Transverse colon (tissue), 4 donors: ENCODE measurements around the gene ZNF580. TPM values are rescaled to one million over a fixed set of nuclear protein-coding genes. Genes with fewer than 3 reads are reported as not detected.

ENCODE experiments used
- DNase-seq: peaks from one replicate; pipeline ENCODE4 v3.0.0-alpha.2; 2019
- H3K27ac ChIP-seq, 4 donors: fragments of 200-600 bp; sonication (generic); 2 replicates each; pipeline ENCODE4 v1.5.1; 2016 to 2018; ENCODE audit warnings: inconsistent platforms in 4 of 4
- H3K27me3 ChIP-seq: fragments of 200-600 bp; sonication (generic); 2 replicates; pipeline ENCODE4 v1.5.1; 2017; ENCODE audit warnings: inconsistent platforms
- H3K36me3 ChIP-seq, 4 donors: fragments of 200-600 bp; sonication (generic); 2 replicates each; pipeline ENCODE4 v1.5.1; 2017 to 2019; ENCODE audit warnings: inconsistent platforms in 4 of 4
- H3K4me1 ChIP-seq, 4 donors: fragments of 200-600 bp; sonication (generic); 2 replicates each; pipeline ENCODE4 v1.5.1; 2017 to 2020; ENCODE audit warnings: inconsistent platforms in 4 of 4
- H3K4me3 ChIP-seq, 4 donors: fragments of 200-600 bp; sonication (generic); 1 replicate in 1 of 4; 2 replicates in 3 of 4; pipeline versions ENCODE4 v1.5.1 to v1.6.1; 2017 to 2019; ENCODE audit warnings: inconsistent platforms in 4 of 4
- H3K9me3 ChIP-seq, 2 donors: fragments of 200-600 bp; sonication (generic); 2 replicates each; pipeline ENCODE4 v1.5.1; 2017 to 2019; ENCODE audit warnings: inconsistent platforms in 2 of 2
- CTCF ChIP-seq, 5 experiments: fragments of 200-600 bp in 3 of 5; fragments of 450-650 bp in 2 of 5; sonication (generic) in 3 of 5; IDR thresholded peaks; 1 replicate in 2 of 5; 2 replicates in 3 of 5; pipeline ENCODE4 v1.5.1; 2016 to 2017; ENCODE audit warnings: antibody characterized with exemption in 5 of 5, inconsistent platforms in 3 of 5, mild to moderate bottlenecking in 2 of 5, moderate library complexity in 1 of 5
- EP300 ChIP-seq: sonication (generic); formaldehyde crosslinking; IDR thresholded peaks from one replicate; pipeline ENCODE4 v1.6.1; 2017; ENCODE audit warnings: antibody characterized with exemption, low read depth
- POLR2A ChIP-seq: fragments of 450-650 bp; IDR thresholded peaks from one replicate; pipeline ENCODE4 v1.6.1; 2016; ENCODE audit warnings: antibody characterized with exemption, mild to moderate bottlenecking, moderate library complexity
- POLR2AphosphoS5 ChIP-seq, 3 donors: sonication (generic); formaldehyde crosslinking; IDR thresholded peaks; one replicate each; pipeline ENCODE4 v1.6.1; 2016; ENCODE audit warnings: antibody characterized with exemption in 3 of 3
- WGBS, 2 donors: methylation state at CpG; one replicate each; pipeline ENCODE4 v1.1.5; 2018; ENCODE audit warnings: low coverage in 1 of 2; 5-methylcytosine and 5-hydroxymethylcytosine counted together
- in situ Hi-C, 4 donors: fragments of 200-750 bp; cut with MboI; loops; one replicate each; pipeline versions ENCODE4 v1.15.0 to v1.15.1; 2017; ENCODE audit warnings: low sequenced_read_pairs in 3 of 4, low pct_ligation_motif_present in 1 of 4, low pct_unique_long_range_greater_than_20kb in 1 of 4
- intact Hi-C: fragments of 100-400 bp; cut with DNase I; formaldehyde crosslinking; loops from one replicate; pipeline ENCODE4 v1.15.1; 2023; ENCODE audit warnings: low total_unique reads
- total RNA-seq, 4 donors: library from RNA; depleted of rRNA; stranded (reverse); fragments of >200 nt; gene quantifications; one replicate each; pipeline ENCODE4 v1.1.0, GENCODE V29; 2016

The ZNF580 gene
- total RNA-seq, 4 donors from 2014 or later, result 15.2 to 154 (median 25.7) TPM

GRCh38 chr19:55611983-55612645, 28.7 kb upstream of the ZNF580 start:
- Histone ChIP-seq H3K36me3 (peaks cover 0 to 17% (median 6%) of the 10 kb centered on the region in 4 donors), H3K9me3 (no peaks in the 10 kb centered on the region), H3K27ac (no peak overlapping the region), H3K4me3 (no peak overlapping the region), H3K4me1 (peaks cover 0 to 6% (median 0%) of the 10 kb centered on the region in 4 donors), H3K27me3 (no peaks in the 10 kb centered on the region)
- in situ Hi-C loops, result no loop called here
- no peak for DNase-seq
- intact Hi-C loops, result loop anchor here (10.0 kb wide), 1 partner anchor 97 kb away; no protein-coding TSS in a partner anchor
- no peak for TF ChIP-seq POLR2A
- no peak for TF ChIP-seq POLR2AphosphoS5 (IDR thresholded peaks at IDR 0.05)
- TF ChIP-seq CTCF (IDR thresholded peaks at IDR 0.05), result no peak
- TF ChIP-seq EP300, result no peak
- 83 to 88% methylated on average over 1 to 3 of the region's 3 CpGs for WGBS, 2 donors

- in situ Hi-C loops, result no loop called here
- Histone ChIP-seq H3K27ac (no peak overlapping the region), H3K4me3 (no peak overlapping the region), H3K9me3 (no peaks in the 10 kb centered on the region), H3K27me3 (no peaks in the 10 kb centered on the region), H3K36me3 (peaks cover 0 to 18% (median 8%) of the 10 kb centered on the region in 4 donors), H3K4me1 (peaks cover 0 to 6% (median 0%) of the 10 kb centered on the region in 4 donors)
- intact Hi-C loops, result loop anchor here (10.0 kb wide), 1 partner anchor 99 kb away; no protein-coding TSS in a partner anchor
- WGBS, 2 donors, result 96% methylated on average over 27 of the region's 27 CpGs; no CpG with 5 or more reads in 1 of the 2 donors
- TF ChIP-seq POLR2AphosphoS5 (IDR thresholded peaks at IDR 0.05) (no peak), CTCF (IDR thresholded peaks at IDR 0.05) (no peak), POLR2A (no peak), EP300 (no peak)
- no peak for DNase-seq
These were observed 27.4 kb upstream of the ZNF580 start for GRCh38 chr19:55613396-55613795.

GRCh38 chr19:55613930-55614710, 26.7 kb upstream of the ZNF580 start:
- H3K9me3 ChIP-seq, result no peaks in the 10 kb centered on the region
- peaks cover 0 to 6% (median 0%) of the 10 kb centered on the region in 4 donors for H3K4me1 ChIP-seq
- intact Hi-C loops (loop anchor here (10.0 kb wide), 1 partner anchor 99 kb away; no protein-coding TSS in a partner anchor), in situ Hi-C loops (no loop called here)
- no peak overlapping the region for H3K4me3 ChIP-seq
- no peaks in the 10 kb centered on the region for H3K27me3 ChIP-seq
- peaks cover 0 to 18% (median 8%) of the 10 kb centered on the region in 4 donors for H3K36me3 ChIP-seq
- TF ChIP-seq EP300 (no peak), POLR2AphosphoS5 (IDR thresholded peaks at IDR 0.05) (no peak), POLR2A (no peak), CTCF (IDR thresholded peaks at IDR 0.05) (no peak)
- no peak overlapping the region for H3K27ac ChIP-seq
- 93 to 95% methylated on average over 3 to 66 of the region's 75 CpGs for WGBS, 2 donors
- DNase-seq, result no peak
